K562 (cell line): ENCODE results near the gene WDR91. TPM values are rescaled to one million over a fixed set of nuclear protein-coding genes. Genes with fewer than 3 reads are reported as not detected.

ENCODE experiments used
- ATAC-seq: fragments of 200-7000 bp; cut with Tn5 transposase; 3 replicates; pipeline ENCODE4 v1.9.1; 2020; ENCODE audit warnings: moderate library complexity
- BruUV-seq: library from RNA; stranded (reverse); fragments of 400-500 nt; replicated peaks from 2 replicates; lab custom pipeline; 2021; lab: Mats Ljungman, UMichigan
- CTCF ChIA-PET: fragments of 300-600 bp; formaldehyde crosslinking; extraction: SDS; loops from one replicate; lab custom pipeline; 2021; ENCODE audit warnings: low intra/inter-chr PET ratio; lab: Yijun Ruan, JAX
- POLR2A ChIA-PET: fragments of 300-600, 350-650 bp; sonication (Branson Sonifier 250); formaldehyde crosslinking; extraction: SDS; loops from one replicate; lab custom pipeline; 2021; ENCODE audit warnings: antibody characterized with exemption, inconsistent platforms; lab: Yijun Ruan, JAX
- DNase-seq, 4 experiments: peaks; one replicate each; pipeline versions ENCODE4 v3.0.0 to v3.0.0-alpha.2; 2011 to 2018; ENCODE audit warnings: low spot score in 3 of 4, mixed read lengths in 3 of 4; ENCODE audit errors: extremely low read depth in 1 of 4
- FAIRE-seq: peaks from 2 replicates; lab custom pipeline; 2011; peaks lifted over from hg19 to GRCh38; lab: Jason Lieb, UNC
- H2AFZ ChIP-seq: 2 replicates; pipeline ENCODE4 v1.6.0; 2011; ENCODE audit warnings: low read depth, low read length, control low read depth, inconsistent platforms
- H3K27ac ChIP-seq: fragments of 200-600 bp; 3 replicates; pipeline ENCODE4 v1.8.0; 2011; ENCODE audit warnings: low read depth, mild to moderate bottlenecking, control low read depth, inconsistent platforms, low read length, moderate library complexity, mixed read lengths; ENCODE audit errors: extremely low read depth
- H3K27me3 ChIP-seq, 2 experiments: fragments of 300-600 bp in 1 of 2; 2 replicates in 1 of 2; 3 replicates in 1 of 2; pipeline versions ENCODE4 v1.6.0 to v1.8.0; 2011; ENCODE audit warnings: inconsistent platforms in 2 of 2, low read length in 2 of 2, mild to moderate bottlenecking in 1 of 2, mixed read lengths in 1 of 2, moderate library complexity in 1 of 2; ENCODE audit not compliant: control insufficient read depth in 2 of 2, insufficient read depth in 2 of 2
- H3K36me3 ChIP-seq: fragments of 300-600 bp; 3 replicates; pipeline ENCODE4 v1.8.0; 2011; ENCODE audit warnings: mild to moderate bottlenecking, low read length, inconsistent platforms; ENCODE audit not compliant: control insufficient read depth, insufficient read depth
- H3K4me1 ChIP-seq, 2 experiments: fragments of 200-600 bp in 1 of 2; replicated peaks in 1 of 2; 2 replicates in 1 of 2; 3 replicates in 1 of 2; pipeline versions ENCODE4 v1.5.1 to v1.8.0; 2011; ENCODE audit warnings: inconsistent platforms in 2 of 2, low read length in 2 of 2, mild to moderate bottlenecking in 1 of 2, mixed read lengths in 1 of 2, moderate library complexity in 1 of 2; ENCODE audit not compliant: control insufficient read depth in 2 of 2, insufficient read depth in 2 of 2
- H3K4me2 ChIP-seq: 2 replicates; pipeline ENCODE4 v1.6.1; 2011; ENCODE audit warnings: low read length, control low read depth, inconsistent platforms, mixed read lengths; ENCODE audit not compliant: insufficient read depth
- H3K4me3 ChIP-seq: fragments of 200-600 bp; sonication (generic), shearing (Covaris generic); 2 replicates; pipeline ENCODE4 v1.5.1; 2016; ENCODE audit warnings: control low read depth, inconsistent platforms
- H3K79me2 ChIP-seq: fragments of 200-600 bp; 3 replicates; pipeline ENCODE4 v1.8.0; 2011; ENCODE audit warnings: low read length, inconsistent platforms; ENCODE audit not compliant: control insufficient read depth, insufficient read depth
- H3K9ac ChIP-seq, 2 experiments: 2 replicates each; pipeline versions ENCODE4 v1.6.0 to v1.6.1; 2011; ENCODE audit warnings: low read depth in 2 of 2, low read length in 2 of 2, control low read depth in 1 of 2, inconsistent platforms in 1 of 2, mild to moderate bottlenecking in 1 of 2, mixed read lengths in 1 of 2; ENCODE audit not compliant: insufficient read depth in 1 of 2
- H3K9me1 ChIP-seq: one replicate; pipeline ENCODE4 v1.6.0; 2011; ENCODE audit warnings: inconsistent platforms, mild to moderate bottlenecking, low read length, moderate library complexity; ENCODE audit not compliant: control insufficient read depth, insufficient read depth
- H3K9me3 ChIP-seq: replicated peaks from 2 replicates; pipeline ENCODE4 v1.5.1; 2011; ENCODE audit warnings: low read depth, low read length, inconsistent platforms; ENCODE audit not compliant: control insufficient read depth, insufficient read depth
- H4K20me1 ChIP-seq: replicated peaks from 2 replicates; pipeline ENCODE4 v1.6.1; 2011; ENCODE audit warnings: low read length, inconsistent platforms, mixed read lengths; ENCODE audit not compliant: control insufficient read depth, insufficient read depth
- ATF1 ChIP-seq, 2 experiments: fragments of 450-650 bp in 1 of 2; IDR thresholded peaks; 2 replicates each; pipeline ENCODE4 v1.6.1; 2016; ENCODE audit warnings: missing compliant biosample characterization in 1 of 2, missing genetic modification characterization in 1 of 2
- BHLHE40 ChIP-seq: IDR thresholded peaks from 2 replicates; pipeline ENCODE4 v1.6.1; 2011; ENCODE audit warnings: low read length, improper control_type of control experiment
- E2F5 ChIP-seq: sonication (generic); formaldehyde crosslinking; IDR thresholded peaks from 2 replicates; pipeline ENCODE4 v1.8.0; 2022; ENCODE audit warnings: mild to moderate bottlenecking, missing genetic modification reagents
- FIP1L1 ChIP-seq: fragments of 200-400 bp; formaldehyde crosslinking; IDR thresholded peaks from 2 replicates; pipeline ENCODE4 v1.6.1; 2018; ENCODE audit warnings: mild to moderate bottlenecking, low read depth, low read length; ENCODE audit not compliant: poor library complexity, severe bottlenecking
- FOSL1 ChIP-seq: fragments of 200-800 bp; sonication (Bioruptor generic); conservative IDR thresholded peaks from 2 replicates; pipeline ENCODE4 v1.6.1; 2016; ENCODE audit warnings: missing genetic modification characterization, missing compliant biosample characterization
- MEIS2 ChIP-seq: fragments of 450-650 bp; IDR thresholded peaks from 2 replicates; pipeline ENCODE4 v1.6.1; 2014; ENCODE audit warnings: mild to moderate bottlenecking; ENCODE audit not compliant: partially characterized antibody
- PKNOX1 ChIP-seq: fragments of 450-650 bp; IDR thresholded peaks from 2 replicates; pipeline ENCODE4 v1.6.1; 2016
- SMAD3 ChIP-seq: fragments of 450-650 bp; formaldehyde crosslinking; conservative IDR thresholded peaks from 2 replicates; pipeline ENCODE4 v1.4.0; 2020; ENCODE audit warnings: mild to moderate bottlenecking
- USF1 ChIP-seq: sonication (generic); formaldehyde crosslinking; IDR thresholded peaks from 2 replicates; pipeline ENCODE4 v1.9.0; 2022; ENCODE audit warnings: mild to moderate bottlenecking, missing genetic modification reagents
- USF2 ChIP-seq: sonication (generic); formaldehyde crosslinking; IDR thresholded peaks from 2 replicates; pipeline ENCODE4 v1.5.0; 2020; ENCODE audit warnings: missing genetic modification reagents
- XRCC5 ChIP-seq: fragments of 200-400 bp; formaldehyde crosslinking; IDR thresholded peaks from 2 replicates; pipeline ENCODE4 v1.6.1; 2017; ENCODE audit warnings: low read depth, mild to moderate bottlenecking, low read length
- ZNF77 ChIP-seq: fragments of 250-450 bp; sonication (Bioruptor Pico); IDR thresholded peaks from 2 replicates; pipeline ENCODE4 v1.5.0; 2020
- WGBS: fragments of 100-300 bp; shearing (Covaris generic); methylation state at CpG from one replicate; pipeline ENCODE4 v1.1.6; 2016; ENCODE audit warnings: low coverage, mixed read lengths; ENCODE audit not compliant: insufficient coverage; ENCODE audit errors: missing lambda C conversion rate; 5-methylcytosine and 5-hydroxymethylcytosine counted together
- in situ Hi-C: fragments of 300-500 bp; cut with MboI; formaldehyde crosslinking; loops from 4 replicates; pipeline ENCODE4 v1.15.0; 2018; ENCODE audit warnings: inconsistent platforms, mixed read lengths
- intact Hi-C: fragments of 100-400 bp; cut with micrococcal nuclease; formaldehyde crosslinking; loops from 2 replicates; pipeline ENCODE4 v1.14.2; 2022
- polyA plus RNA-seq, 8 experiments: library from polyadenylated mRNA; depleted of rRNA in 4 of 8; stranded (reverse) in 5 of 8; unstranded in 3 of 8; fragments of >200 nt; fragmentation: Nextera tagmentation in 2 of 8; fragmentation: Illumina TruSeq in 1 of 8; extraction: Ambion mirVana in 2 of 8; extraction: Trizol in 1 of 8; gene quantifications; 2 replicates each; pipeline versions ENCODE4 v1.2.1 to v1.2.3, GENCODE V29; 2011 to 2014; ENCODE audit warnings: inconsistent platforms in 1 of 8, missing spikeins in 1 of 8
- total RNA-seq, 7 experiments: library from RNA; depleted of rRNA in 6 of 7; stranded (reverse); fragments of >200 nt in 6 of 7; fragmentation: Illumina TruSeq in 2 of 7; extraction: Trizol in 2 of 7; gene quantifications; 2 replicates each; pipeline versions ENCODE4 v1.2.1 to v1.2.3, GENCODE V29; 2011 to 2021; ENCODE audit warnings: low replicate concordance in 1 of 7
- TF ChIP-seq, protein P1 (sequence below), 2 experiments: IDR thresholded peaks in 1 of 2; conservative IDR thresholded peaks in 1 of 2; 2 replicates each; pipeline ENCODE4 v1.6.1; 2016; ENCODE audit warnings: low read depth in 2 of 2, mild to moderate bottlenecking in 1 of 2, missing compliant biosample characterization in 1 of 2, missing genetic modification characterization in 1 of 2, moderate library complexity in 1 of 2

Gene WDR91
- total and polyA plus RNA-seq, 9 of the 15 experiments (the other 6 are each of a cell fraction or from before 2014, with no cell fraction given) = 1.9 to 18.2 (median 9.8) TPM

GRCh38 chr7:135208102-135208793 lies 3.1 kb downstream of the WDR91 start:
- H3K9me1 ChIP-seq = no peaks in the 10 kb centered on the region
- BruUV-seq = no TSS peak
- H3K79me2 ChIP-seq = no peaks in the 10 kb centered on the region
- ATAC-seq (no peak), DNase-seq (peak in 2 of 4 experiments; percentile 53 to 57), FAIRE-seq (peak; percentile 78)
- H2AFZ ChIP-seq = no peak overlapping the region
- peaks cover 11% of the 10 kb centered on the region; the same call in 2 of the 3 replicates for H3K36me3 ChIP-seq
- no peaks in the 10 kb centered on the region; a peak in 1 of 5 replicates for H3K27me3 ChIP-seq
- no peak overlapping the region for H3K27ac ChIP-seq
- no peak overlapping the region; the same call in 1 of the 2 replicates for H3K4me2 ChIP-seq
- in situ Hi-C loops (no loop called here), intact Hi-C loops (no loop called here)
- H3K9ac ChIP-seq = peak overlapping the region in 1 of 2 experiments; percentile 69; a peak in 1 of 4 replicates
- ChIA-PET POLR2A (interaction anchor here (0.5 kb wide), 1 partner anchor 21 kb away, joined by 3 read pairs; no protein-coding TSS in a partner anchor), CTCF (no interaction called here)
- no peaks in the 10 kb centered on the region for H4K20me1 ChIP-seq
- H3K9me3 ChIP-seq = no peaks in the 10 kb centered on the region
- WGBS = 45% methylated on average over 6 of the region's 6 CpGs
- no peak overlapping the region for H3K4me3 ChIP-seq
- peaks cover 16 to 27% of the 10 kb centered on the region in 2 experiments for H3K4me1 ChIP-seq
- TF ChIP-seq ATF1 (CRISPR knock-in tag; IDR thresholded peaks at IDR 0.05) (no peak), ATF1 (tag; IDR thresholded peaks at IDR 0.05) (peak; percentile 47), USF2 (peak; percentile 70), MEIS2 (peak; percentile 98), ZNF77 (no peak), E2F5 (CRISPR knock-in tag) (0 out of 2 replicates have a peak, but pooled peaks have one; percentile 19), PKNOX1 (peak; percentile 96), BHLHE40 (peak; percentile 34; the same call in 1 of the 2 replicates), USF1 (CRISPR knock-in tag) (peak; percentile 78), FOSL1 (no peak), FIP1L1 (no peak), XRCC5 (peak; percentile 37; the same call in 1 of the 2 replicates), SMAD3 (no peak)
- TF ChIP-seq, protein P1, sequence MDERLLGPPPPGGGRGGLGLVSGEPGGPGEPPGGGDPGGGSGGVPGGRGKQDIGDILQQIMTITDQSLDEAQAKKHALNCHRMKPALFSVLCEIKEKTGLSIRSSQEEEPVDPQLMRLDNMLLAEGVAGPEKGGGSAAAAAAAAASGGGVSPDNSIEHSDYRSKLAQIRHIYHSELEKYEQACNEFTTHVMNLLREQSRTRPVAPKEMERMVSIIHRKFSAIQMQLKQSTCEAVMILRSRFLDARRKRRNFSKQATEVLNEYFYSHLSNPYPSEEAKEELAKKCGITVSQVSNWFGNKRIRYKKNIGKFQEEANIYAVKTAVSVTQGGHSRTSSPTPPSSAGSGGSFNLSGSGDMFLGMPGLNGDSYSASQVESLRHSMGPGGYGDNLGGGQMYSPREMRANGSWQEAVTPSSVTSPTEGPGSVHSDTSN (CRISPR knock-in tag; IDR thresholded peaks at IDR 0.05; ENCODE audit: low read depth) = 0 out of 2 replicates have a peak, but pooled peaks have one; percentile 31
- TF ChIP-seq, protein P1 (tag; conservative IDR thresholded peaks at IDR 0.05; ENCODE audit: low read depth) = peak; percentile 97
